ENCODE results near the gene PER3.

DNA sequence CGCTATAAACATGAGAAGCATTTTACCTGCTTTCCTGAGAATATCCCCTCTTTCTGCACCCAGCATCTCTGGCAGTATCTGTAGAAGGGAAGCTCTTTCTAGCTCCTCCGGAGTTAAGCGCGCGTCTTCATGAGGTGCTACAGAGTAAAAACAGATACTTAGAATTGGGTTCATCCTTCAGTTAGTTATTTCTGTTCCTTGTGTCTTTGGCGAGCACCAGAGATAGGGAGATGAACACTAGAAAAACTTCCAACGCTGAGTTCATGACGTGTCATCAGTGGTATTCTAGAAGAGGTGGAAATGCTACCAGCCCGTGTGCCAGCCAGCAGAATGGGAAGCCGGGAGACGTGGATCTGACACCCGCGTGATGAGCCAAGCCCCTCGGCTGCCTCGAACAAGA, 66.7 kb downstream of the PER3 start:
- TF ChIP-seq CTCF (IDR thresholded peaks at IDR 0.05; ENCODE audit: low read length) (no peak), EZH2phosphoT487 (IDR thresholded peaks at IDR 0.05; ENCODE audit: low read length) (no peak)

Data from MM.1S (cell line).